GM12892 (cell line): Measurements from ENCODE around the gene STEAP1B. TPM values are rescaled to one million over a fixed set of nuclear protein-coding genes. Genes with fewer than 3 reads are reported as not detected.
"Not testable (repeated sequence)": the region's sequence is repeated elsewhere in the genome, so short reads cannot be mapped to it uniquely, and the experiment has no call there.

Source experiments
- DNase-seq: peaks from one replicate; pipeline ENCODE4 v3.0.0; 2011; ENCODE audit not compliant: insufficient read length
- FAIRE-seq: peaks from 2 replicates; lab custom pipeline; 2011; peaks lifted over from hg19 to GRCh38; lab: Jason Lieb, UNC
- POLR2A ChIP-seq: IDR thresholded peaks from 2 replicates; pipeline ENCODE4 v1.6.1; 2011; ENCODE audit warnings: low read depth, low read length, control low read depth
- POLR2AphosphoS5 ChIP-seq: IDR thresholded peaks from 2 replicates; pipeline ENCODE4 v1.6.1; 2011; ENCODE audit warnings: low read depth, low read length, control low read depth
- TAF1 ChIP-seq: IDR thresholded peaks from 2 replicates; pipeline ENCODE4 v1.6.1; 2011; ENCODE audit warnings: low read depth, mild to moderate bottlenecking, control low read depth, low read length, borderline replicate concordance
- polyA plus RNA-seq: library from polyadenylated mRNA; unstranded; fragments of >200 nt; gene quantifications from one replicate; pipeline ENCODE4 v1.2.1, GENCODE V29; 2012; ENCODE audit warnings: missing spikeins, inconsistent platforms; ENCODE audit not compliant: missing spikeins

Gene STEAP1B
- 0.53 TPM for polyA plus RNA-seq

- peak; percentile 74 for DNase-seq
- peak; percentile 97 for FAIRE-seq
Observed at GRCh38 chr7:22499888-22500689, at the start of gene STEAP1B. TSS of gene STEAP1B (minus strand) at chr7:22500188. CDS start at chr7:22494855, 5,333 bp downstream.

- TF ChIP-seq POLR2AphosphoS5 (no peak), TAF1 (no peak), POLR2A (no peak)
- DNase-seq (no peak), FAIRE-seq (no peak)
Observed at GRCh38 chr7:22549051-22549450, 49.1 kb upstream of the STEAP1B start.

GRCh38 chr7:22548313-22548712, 48.3 kb upstream of the STEAP1B start:
- DNase-seq (no peak), FAIRE-seq (no peak)
- no peak for TF ChIP-seq TAF1
- no peak for TF ChIP-seq POLR2AphosphoS5
- no peak for TF ChIP-seq POLR2A

- DNase-seq: no peak
- no peak for FAIRE-seq
- TF ChIP-seq POLR2AphosphoS5 (no peak), TAF1 (no peak), POLR2A (no peak)
Observed at GRCh38 chr7:22546769-22547168, 46.8 kb upstream of the STEAP1B start.

GRCh38 chr7:22545529-22545928, 45.5 kb upstream of the STEAP1B start:
- no peak for DNase-seq
- no peak for FAIRE-seq
- TF ChIP-seq POLR2AphosphoS5: no peak
- no peak for TF ChIP-seq TAF1
- no peak for TF ChIP-seq POLR2A

GRCh38 chr7:22544245-22544644, 44.3 kb upstream of the STEAP1B start:
- FAIRE-seq (no peak), DNase-seq (no peak)
- TF ChIP-seq TAF1 (no peak), POLR2AphosphoS5 (no peak), POLR2A (no peak)

GRCh38 chr7:22543169-22543568, 43.2 kb upstream of the STEAP1B start:
- TF ChIP-seq POLR2AphosphoS5 (no peak), TAF1 (no peak), POLR2A (no peak)
- FAIRE-seq: no peak
- no peak for DNase-seq

GRCh38 chr7:22542669-22543068, 42.7 kb upstream of the STEAP1B start:
- no peak for FAIRE-seq
- TF ChIP-seq POLR2A: no peak
- TF ChIP-seq POLR2AphosphoS5: no peak
- no peak for TF ChIP-seq TAF1

GRCh38 chr7:22542254-22542653, 42.3 kb upstream of the STEAP1B start:
- FAIRE-seq (no peak), DNase-seq (no peak)

More at GRCh38 chr7:22542669-22543068, 42.7 kb upstream of the STEAP1B start:
- no peak for DNase-seq

GRCh38 chr7:22541789-22542188, 41.8 kb upstream of the STEAP1B start:
- no peak for FAIRE-seq

More at GRCh38 chr7:22542254-22542653, 42.3 kb upstream of the STEAP1B start:
- TF ChIP-seq TAF1 (no peak), POLR2A (no peak), POLR2AphosphoS5 (no peak)

GRCh38 chr7:22528537-22528936, 28.5 kb upstream of the STEAP1B start:
- not testable (repeated sequence) for DNase-seq, FAIRE-seq

More at GRCh38 chr7:22541789-22542188, 41.8 kb upstream of the STEAP1B start:
- DNase-seq: no peak
- no peak for TF ChIP-seq TAF1
- no peak for TF ChIP-seq POLR2AphosphoS5
- no peak for TF ChIP-seq POLR2A

GRCh38 chr7:22524353-22524947, 24.5 kb upstream of the STEAP1B start:
- not testable (repeated sequence) for FAIRE-seq, DNase-seq

- DNase-seq, FAIRE-seq: not testable (repeated sequence)
Observed at GRCh38 chr7:22523478-22524352, 23.7 kb upstream of the STEAP1B start.

GRCh38 chr7:22519560-22519959, 19.6 kb upstream of the STEAP1B start:
- DNase-seq, FAIRE-seq: not testable (repeated sequence)

- DNase-seq, FAIRE-seq: not testable (repeated sequence)
Observed at GRCh38 chr7:22516950-22517349, 17.0 kb upstream of the STEAP1B start.

GRCh38 chr7:22514963-22515362, 15.0 kb upstream of the STEAP1B start:
- FAIRE-seq, DNase-seq: not testable (repeated sequence)

GRCh38 chr7:22507320-22507719, 7.3 kb upstream of the STEAP1B start:
- not testable (repeated sequence) for FAIRE-seq, DNase-seq
